Measurements from ENCODE around the gene UNC13B. TPM values are rescaled to one million over a fixed set of nuclear protein-coding genes. Genes with fewer than 3 reads are reported as not detected.
"Not testable (repeated sequence)": the region's sequence is repeated elsewhere in the genome, so short reads cannot be mapped to it uniquely, and the experiment has no call there.

The UNC13B gene
- total RNA-seq, 2 experiments from 2014 or later, result 0.12 to 0.25 TPM

GRCh38 chr9:35140093-35140492, 21.7 kb upstream of the UNC13B start:
- POLR2A ChIA-PET, result interaction anchor here (0.6 kb wide), 1 partner anchor 121 kb away, joined by 3 read pairs; no protein-coding TSS in a partner anchor
- H3K27me3 Mint-ChIP-seq, result no peaks in the 10 kb centered on the region
- H3K9me3 Mint-ChIP-seq, result peaks cover 15% of the 10 kb centered on the region
- H3K4me1 Mint-ChIP-seq, result no peaks in the 10 kb centered on the region
- H3K4me3 Mint-ChIP-seq, result no peak overlapping the region
- H3K36me3 Mint-ChIP-seq (ENCODE audit: low read depth), result peaks cover 2% of the 10 kb centered on the region
- CTCF ChIA-PET, result interaction anchor here (1.5 kb wide), 1 partner anchor 22 kb away, joined by 4 read pairs; no protein-coding TSS in a partner anchor
- H3K27ac Mint-ChIP-seq, result no peak overlapping the region
- DNase-seq, result no peak

- H3K27me3 Mint-ChIP-seq, result no peaks in the 10 kb centered on the region
- H3K4me3 Mint-ChIP-seq, result no peak overlapping the region
- peaks cover 2% of the 10 kb centered on the region for H3K36me3 Mint-ChIP-seq (ENCODE audit: low read depth)
- DNase-seq, result no peak
- peaks cover 19% of the 10 kb centered on the region for H3K9me3 Mint-ChIP-seq
- ChIA-PET CTCF (no interaction called here), POLR2A (no interaction called here)
- H3K27ac Mint-ChIP-seq, result no peak overlapping the region
- H3K4me1 Mint-ChIP-seq, result no peaks in the 10 kb centered on the region
Measured at GRCh38 chr9:35142037-35142436, 19.8 kb upstream of the UNC13B start.

GRCh38 chr9:35147941-35148563, 13.8 kb upstream of the UNC13B start:
- H3K9me3 Mint-ChIP-seq, result peaks cover 30% of the 10 kb centered on the region
- CTCF ChIA-PET; DNase-seq; H3K4me3 Mint-ChIP-seq; POLR2A ChIA-PET; H3K27ac Mint-ChIP-seq; H3K4me1 Mint-ChIP-seq; H3K27me3 Mint-ChIP-seq; H3K36me3 Mint-ChIP-seq (ENCODE audit: low read depth): not testable (repeated sequence)

GRCh38 chr9:35152926-35153325, 8.9 kb upstream of the UNC13B start:
- H3K4me3 Mint-ChIP-seq, result no peak overlapping the region
- peaks cover 17% of the 10 kb centered on the region for H3K9me3 Mint-ChIP-seq
- H3K36me3 Mint-ChIP-seq (ENCODE audit: low read depth), result no peaks in the 10 kb centered on the region
- DNase-seq, result no peak
- H3K4me1 Mint-ChIP-seq, result no peaks in the 10 kb centered on the region
- POLR2A ChIA-PET, result no interaction called here
- H3K27me3 Mint-ChIP-seq, result no peaks in the 10 kb centered on the region
- H3K27ac Mint-ChIP-seq, result no peak overlapping the region
- CTCF ChIA-PET, result no interaction called here

GRCh38 chr9:35156781-35157180, 5.0 kb upstream of the UNC13B start:
- peaks cover 2% of the 10 kb centered on the region for H3K27me3 Mint-ChIP-seq
- no peaks in the 10 kb centered on the region for H3K36me3 Mint-ChIP-seq (ENCODE audit: low read depth)
- H3K27ac Mint-ChIP-seq, result no peak overlapping the region
- H3K4me3 Mint-ChIP-seq, result no peak overlapping the region
- DNase-seq, result no peak
- no peaks in the 10 kb centered on the region for H3K9me3 Mint-ChIP-seq
- POLR2A ChIA-PET, result no interaction called here
- CTCF ChIA-PET, result interaction anchor here (1.0 to 1.2 kb wide), 2 partner anchors 21 to 40 kb away, joined by 3 to 4 read pairs; no protein-coding TSS in a partner anchor
- peaks cover 23% of the 10 kb centered on the region for H3K4me1 Mint-ChIP-seq

- H3K4me3 Mint-ChIP-seq; H3K36me3 Mint-ChIP-seq (ENCODE audit: low read depth); H3K27ac Mint-ChIP-seq; DNase-seq; H3K27me3 Mint-ChIP-seq; POLR2A ChIA-PET; H3K9me3 Mint-ChIP-seq: not testable (repeated sequence)
- CTCF ChIA-PET, result interaction anchor here (1.2 kb wide), 1 partner anchor 41 kb away, joined by 4 read pairs; no protein-coding TSS in a partner anchor
- H3K4me1 Mint-ChIP-seq, result peaks cover 28% of the 10 kb centered on the region
Measured at GRCh38 chr9:35157836-35158235, 4.0 kb upstream of the UNC13B start.

- H3K36me3 Mint-ChIP-seq (ENCODE audit: low read depth), result no peaks in the 10 kb centered on the region
- peak; percentile 9 for DNase-seq
- H3K4me3 Mint-ChIP-seq, result no peak overlapping the region
- peaks cover 28% of the 10 kb centered on the region for H3K4me1 Mint-ChIP-seq
- no peaks in the 10 kb centered on the region for H3K9me3 Mint-ChIP-seq
- ChIA-PET POLR2A (no interaction called here), CTCF (no interaction called here)
- peaks cover 18% of the 10 kb centered on the region for H3K27me3 Mint-ChIP-seq
- no peak overlapping the region for H3K27ac Mint-ChIP-seq
Measured at GRCh38 chr9:35158501-35159280, 3.1 kb upstream of the UNC13B start.

- H3K4me3 Mint-ChIP-seq, result peak overlapping the region; percentile 84
Measured at GRCh38 chr9:35162605-35163315, 951 bp downstream of the UNC13B start.

GRCh38 chr9:35163413-35163812, 1.6 kb downstream of the UNC13B start:
- no peak for DNase-seq
- ChIA-PET POLR2A (no interaction called here), CTCF (no interaction called here)
- Mint-ChIP-seq H3K36me3 (ENCODE audit: low read depth) (no peaks in the 10 kb centered on the region), H3K4me1 (peaks cover 25% of the 10 kb centered on the region), H3K4me3 (no peak overlapping the region), H3K9me3 (no peaks in the 10 kb centered on the region), H3K27me3 (peaks cover 22% of the 10 kb centered on the region), H3K27ac (no peak overlapping the region)

More at GRCh38 chr9:35162605-35163315, 951 bp downstream of the UNC13B start:
- H3K9me3 Mint-ChIP-seq, result no peaks in the 10 kb centered on the region
- CTCF ChIA-PET, result interaction anchor here (0.5 to 1.4 kb wide), 3 partner anchors 9 to 46 kb away, joined by 3 to 4 read pairs (median 4); partner anchors contain the start of gene ATOSB
- H3K27ac Mint-ChIP-seq, result no peak overlapping the region
- POLR2A ChIA-PET, result interaction anchor here (0.6 kb wide), 1 partner anchor 52 kb away, joined by 5 read pairs; no protein-coding TSS in a partner anchor
- H3K27me3 Mint-ChIP-seq, result peaks cover 22% of the 10 kb centered on the region
- H3K36me3 Mint-ChIP-seq (ENCODE audit: low read depth), result no peaks in the 10 kb centered on the region
- peaks cover 28% of the 10 kb centered on the region for H3K4me1 Mint-ChIP-seq
- DNase-seq, result no peak

- Mint-ChIP-seq H3K4me3 (no peak overlapping the region), H3K27ac (no peak overlapping the region), H3K9me3 (no peaks in the 10 kb centered on the region), H3K27me3 (peaks cover 22% of the 10 kb centered on the region), H3K36me3 (ENCODE audit: low read depth) (no peaks in the 10 kb centered on the region), H3K4me1 (peaks cover 14% of the 10 kb centered on the region)
- DNase-seq, result no peak
- POLR2A ChIA-PET, result no interaction called here
- CTCF ChIA-PET, result interaction anchor here (0.6 to 0.7 kb wide), 2 partner anchors 76 to 286 kb away, joined by 4 read pairs; no protein-coding TSS in a partner anchor
Measured at GRCh38 chr9:35164711-35165110, 2.9 kb downstream of the UNC13B start.

- not testable (repeated sequence) for DNase-seq; H3K36me3 Mint-ChIP-seq (ENCODE audit: low read depth)
Measured at GRCh38 chr9:35167429-35167828, 5.6 kb downstream of the UNC13B start.

GRCh38 chr9:35168963-35169362, 7.2 kb downstream of the UNC13B start:
- DNase-seq, result no peak
- Mint-ChIP-seq H3K27ac (no peak overlapping the region), H3K27me3 (peaks cover 4% of the 10 kb centered on the region), H3K4me1 (no peaks in the 10 kb centered on the region), H3K36me3 (ENCODE audit: low read depth) (no peaks in the 10 kb centered on the region), H3K9me3 (no peaks in the 10 kb centered on the region), H3K4me3 (no peak overlapping the region)
- POLR2A ChIA-PET, result no interaction called here
- CTCF ChIA-PET, result no interaction called here

More at GRCh38 chr9:35167429-35167828, 5.6 kb downstream of the UNC13B start:
- H3K4me1 Mint-ChIP-seq, H3K9me3 Mint-ChIP-seq, H3K4me3 Mint-ChIP-seq, H3K27ac Mint-ChIP-seq, POLR2A ChIA-PET: not testable (repeated sequence)
- peaks cover 17% of the 10 kb centered on the region for H3K27me3 Mint-ChIP-seq
- CTCF ChIA-PET, result interaction anchor here (0.7 kb wide), 1 partner anchor 789 kb away, joined by 4 read pairs; no protein-coding TSS in a partner anchor

- DNase-seq, result no peak
- Mint-ChIP-seq H3K4me1 (no peaks in the 10 kb centered on the region), H3K9me3 (no peaks in the 10 kb centered on the region), H3K36me3 (ENCODE audit: low read depth) (no peaks in the 10 kb centered on the region), H3K27ac (no peak overlapping the region), H3K4me3 (no peak overlapping the region), H3K27me3 (no peaks in the 10 kb centered on the region)
- CTCF ChIA-PET, result interaction anchor here (1.3 kb wide), 1 partner anchor 12 kb away, joined by 5 read pairs; the partner anchor contains the start of gene UNC13B
- POLR2A ChIA-PET, result no interaction called here
Measured at GRCh38 chr9:35172878-35173277, 11.1 kb downstream of the UNC13B start.

Measured in activated CD4-positive, alpha-beta T cell treated with anti-CD3 and anti-CD28 coated beads, Interleukin-2, amount 10 ng/mL, durations not matched to agents 7 days and 5 days (primary cell).